B cell (primary cell): ENCODE results near the gene PTPRT. TPM values are rescaled to one million over a fixed set of nuclear protein-coding genes. Genes with fewer than 3 reads are reported as not detected.

Source experiments
- ATAC-seq: fragments of 200-7000 bp; cut with Tn5 transposase; one replicate; pipeline ENCODE4 v1.10.0; 2021; ENCODE audit warnings: low read depth, mild to moderate bottlenecking, moderate number of reproducible peaks, moderate library complexity
- CTCF ChIA-PET: fragments of 350-600 bp; sonication (Branson Sonifier 250); formaldehyde crosslinking; loops from one replicate; lab custom pipeline; 2021; ENCODE audit warnings: antibody characterized with exemption, inconsistent platforms; lab: Charles Lee
- POLR2A ChIA-PET: fragments of 350-600 bp; sonication (Branson Sonifier 250); formaldehyde crosslinking; loops from one replicate; lab custom pipeline; 2021; ENCODE audit warnings: antibody characterized with exemption; lab: Charles Lee
- DNase-seq: peaks from one replicate; pipeline ENCODE4 v3.0.0; 2013
- H2AFZ ChIP-seq: 2 replicates; pipeline ENCODE4 v1.6.1; 2012; ENCODE audit warnings: mild to moderate bottlenecking, low read depth, low read length; ENCODE audit not compliant: insufficient read depth, poor library complexity, severe bottlenecking
- H3K27ac ChIP-seq, 2 donors: 1 replicate in 1 of 2; 2 replicates in 1 of 2; pipeline ENCODE4 v1.5.1; 2012 to 2013; ENCODE audit warnings: low read length in 2 of 2, mild to moderate bottlenecking in 2 of 2, moderate library complexity in 1 of 2
- H3K27me3 ChIP-seq, 4 experiments: fragments of 200-600 bp in 1 of 4; sonication (generic) in 1 of 4; replicated peaks in 1 of 4; 1 replicate in 2 of 4; 2 replicates in 2 of 4; pipeline versions ENCODE4 v1.6.1 to v1.7.0; 2013 to 2016; ENCODE audit warnings: low read length in 3 of 4, mild to moderate bottlenecking in 2 of 4, mixed read lengths in 1 of 4, moderate library complexity in 1 of 4; ENCODE audit not compliant: insufficient read depth in 4 of 4, control insufficient read depth in 3 of 4; ENCODE audit errors: control extremely low read depth in 1 of 4
- H3K36me3 ChIP-seq, 2 experiments: replicated peaks in 1 of 2; 1 replicate in 1 of 2; 2 replicates in 1 of 2; pipeline versions ENCODE4 v1.6.1 to v1.7.1; 2013; ENCODE audit warnings: low read length in 1 of 2; ENCODE audit not compliant: insufficient read depth in 2 of 2, control insufficient read depth in 1 of 2; ENCODE audit errors: control extremely low read depth in 1 of 2, extremely low read depth in 1 of 2
- H3K4me1 ChIP-seq, 2 donors: fragments of 200-600 bp in 1 of 2; sonication (generic) in 1 of 2; 1 replicate in 1 of 2; 2 replicates in 1 of 2; pipeline versions ENCODE4 v1.5.1 to v1.6.1; 2013 to 2017; ENCODE audit warnings: low read length in 2 of 2; ENCODE audit not compliant: control insufficient read depth in 2 of 2, insufficient read depth in 2 of 2
- H3K4me2 ChIP-seq: replicated peaks from 2 replicates; pipeline ENCODE3; 2012; ENCODE audit warnings: mild to moderate bottlenecking, low read depth, low read length; ENCODE audit not compliant: poor library complexity, severe bottlenecking
- H3K4me3 ChIP-seq, 5 experiments: fragments of 200-600 bp in 1 of 5; sonication (generic) in 1 of 5; 1 replicate in 3 of 5; 2 replicates in 2 of 5; pipeline versions ENCODE4 v1.5.1 to v1.7.0; 2011 to 2016; ENCODE audit warnings: low read length in 4 of 5, mild to moderate bottlenecking in 4 of 5, low read depth in 2 of 5, control low read depth in 1 of 5, moderate library complexity in 1 of 5; ENCODE audit not compliant: insufficient read depth in 1 of 5; ENCODE audit errors: control extremely low read depth in 1 of 5, extremely low read depth in 1 of 5
- H3K79me2 ChIP-seq: fragments of 200-600 bp; sonication (generic); one replicate; pipeline ENCODE4 v1.6.0; 2016; ENCODE audit warnings: low read length; ENCODE audit not compliant: control insufficient read depth, insufficient read depth
- H3K9ac ChIP-seq: fragments of 200-600 bp; sonication (generic); 2 replicates; pipeline ENCODE4 v1.6.1; 2017; ENCODE audit warnings: mild to moderate bottlenecking, low read length, moderate library complexity
- H3K9me3 ChIP-seq, 3 donors: one replicate each; pipeline versions ENCODE4 v1.6.1 to v1.7.1; 2013; ENCODE audit warnings: low read length in 2 of 3; ENCODE audit not compliant: control insufficient read depth in 2 of 3, insufficient read depth in 1 of 3; ENCODE audit errors: control extremely low read depth in 1 of 3
- H4K20me1 ChIP-seq: 2 replicates; pipeline ENCODE4 v1.6.0; 2012; ENCODE audit warnings: mild to moderate bottlenecking, low read length; ENCODE audit not compliant: insufficient read depth, control insufficient read depth, poor library complexity, severe bottlenecking
- H3K27ac Mint-ChIP-seq: one replicate; pipeline ENCODE4 v1.8.0; 2021; ENCODE audit warnings: mixed read lengths
- H3K27me3 Mint-ChIP-seq: one replicate; pipeline ENCODE4 v1.8.0; 2021; ENCODE audit warnings: mixed read lengths
- H3K4me1 Mint-ChIP-seq: one replicate; pipeline ENCODE4 v1.8.0; 2021; ENCODE audit warnings: mixed read lengths
- H3K4me3 Mint-ChIP-seq: one replicate; pipeline ENCODE4 v1.8.0; 2021; ENCODE audit warnings: mixed read lengths
- H3K9me3 Mint-ChIP-seq: one replicate; pipeline ENCODE4 v1.8.0; 2022; ENCODE audit warnings: mixed read lengths; ENCODE audit not compliant: insufficient read depth
- EZH2 ChIP-seq: IDR thresholded peaks from 2 replicates; pipeline ENCODE4 v1.6.1; 2012; ENCODE audit warnings: borderline replicate concordance, low read depth, mild to moderate bottlenecking, moderate library complexity, low read length; ENCODE audit not compliant: insufficient read depth, poor library complexity, severe bottlenecking
- WGBS: methylation state at CpG from one replicate; pipeline ENCODE4 v1.1.5; 2013; ENCODE audit warnings: missing lambda C conversion rate; ENCODE audit not compliant: insufficient coverage; 5-methylcytosine and 5-hydroxymethylcytosine counted together
- intact Hi-C: fragments of 100-400 bp; cut with micrococcal nuclease; formaldehyde crosslinking; loops from one replicate; pipeline ENCODE4 v1.10.0; 2022
- polyA plus RNA-seq: library from polyadenylated mRNA; depleted of rRNA; stranded (reverse); fragments of >200 nt; gene quantifications from 2 replicates; pipeline ENCODE4 v1.2.3, GENCODE V29; 2012
- total RNA-seq, 2 donors: library from RNA; stranded (reverse); fragments of 120-200 nt in 1 of 2; gene quantifications; 1 replicate in 1 of 2; 2 replicates in 1 of 2; pipeline versions ENCODE4 v1.2.3 to v1.2.4, GENCODE V29; 2013 to 2022
- TF ChIP-seq, protein P1 (sequence below): fragments of 200-600 bp; IDR thresholded peaks from one replicate; pipeline ENCODE4 v1.8.0; 2022; ENCODE audit warnings: antibody characterized with exemption, mild to moderate bottlenecking

The PTPRT gene
- total and polyA plus RNA-seq, 2 donors (not counting 1 experiment from before 2014, with no cell fraction given) = not detected

DNA sequence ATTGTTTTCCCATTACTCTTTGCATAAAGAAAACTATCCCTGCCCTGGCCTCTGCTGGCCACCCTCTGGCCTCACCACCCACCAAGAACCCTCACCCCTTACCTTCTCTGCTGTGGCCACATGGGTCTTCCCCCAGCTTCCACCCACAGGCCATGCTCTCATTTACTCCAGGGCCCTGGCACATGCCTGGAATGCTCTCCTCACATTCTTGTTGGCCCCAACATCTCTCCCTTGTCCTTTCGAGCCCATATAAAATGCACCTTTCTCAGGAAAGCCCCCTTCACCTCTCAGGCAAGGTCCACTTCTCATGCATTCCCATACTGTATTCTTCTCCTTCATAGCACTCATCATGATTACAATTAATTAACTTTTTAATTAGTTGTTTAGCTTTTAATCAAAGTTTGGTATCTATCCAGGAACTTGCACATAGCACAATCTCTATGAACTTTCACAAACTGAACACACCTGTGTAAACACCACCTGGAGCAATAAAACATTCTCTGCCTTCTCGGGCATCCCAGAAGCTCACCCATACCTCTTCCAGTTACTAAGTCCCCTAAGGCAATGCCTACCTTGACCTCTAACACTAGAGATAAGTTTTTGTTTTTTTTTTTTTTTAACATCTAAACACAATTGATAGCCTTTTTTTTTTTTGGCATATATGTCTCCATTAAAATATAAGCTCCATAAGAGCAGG lies 617.2 kb downstream of the PTPRT start:
- Histone ChIP-seq H2AFZ (no peak overlapping the region), H3K27me3 (no peaks in the 10 kb centered on the region), H3K4me2 (no peak overlapping the region), H3K27ac (no peak overlapping the region), H3K4me1 (no peaks in the 10 kb centered on the region), H3K36me3 (no peaks in the 10 kb centered on the region), H3K9me3 (peaks cover 0 to 22% (median 0%) of the 10 kb centered on the region in 3 donors), H3K9ac (no peak overlapping the region), H3K4me3 (no peak overlapping the region), H3K79me2 (no peaks in the 10 kb centered on the region), H4K20me1 (no peaks in the 10 kb centered on the region)
- no peaks in the 10 kb centered on the region for H3K27me3 Mint-ChIP-seq
- POLR2A ChIA-PET = no interaction called here
- H3K4me3 Mint-ChIP-seq = no peak overlapping the region
- TF ChIP-seq EZH2 = no peak
- TF ChIP-seq, protein P1, sequence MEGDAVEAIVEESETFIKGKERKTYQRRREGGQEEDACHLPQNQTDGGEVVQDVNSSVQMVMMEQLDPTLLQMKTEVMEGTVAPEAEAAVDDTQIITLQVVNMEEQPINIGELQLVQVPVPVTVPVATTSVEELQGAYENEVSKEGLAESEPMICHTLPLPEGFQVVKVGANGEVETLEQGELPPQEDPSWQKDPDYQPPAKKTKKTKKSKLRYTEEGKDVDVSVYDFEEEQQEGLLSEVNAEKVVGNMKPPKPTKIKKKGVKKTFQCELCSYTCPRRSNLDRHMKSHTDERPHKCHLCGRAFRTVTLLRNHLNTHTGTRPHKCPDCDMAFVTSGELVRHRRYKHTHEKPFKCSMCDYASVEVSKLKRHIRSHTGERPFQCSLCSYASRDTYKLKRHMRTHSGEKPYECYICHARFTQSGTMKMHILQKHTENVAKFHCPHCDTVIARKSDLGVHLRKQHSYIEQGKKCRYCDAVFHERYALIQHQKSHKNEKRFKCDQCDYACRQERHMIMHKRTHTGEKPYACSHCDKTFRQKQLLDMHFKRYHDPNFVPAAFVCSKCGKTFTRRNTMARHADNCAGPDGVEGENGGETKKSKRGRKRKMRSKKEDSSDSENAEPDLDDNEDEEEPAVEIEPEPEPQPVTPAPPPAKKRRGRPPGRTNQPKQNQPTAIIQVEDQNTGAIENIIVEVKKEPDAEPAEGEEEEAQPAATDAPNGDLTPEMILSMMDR = no peak
- CTCF ChIA-PET = no interaction called here
- intact Hi-C loops = no loop called here
- H3K4me1 Mint-ChIP-seq = no peaks in the 10 kb centered on the region
- H3K9me3 Mint-ChIP-seq = peaks cover 9% of the 10 kb centered on the region
- no peak for ATAC-seq
- no peak for DNase-seq
- 50% methylated on average over 1 of the region's 2 CpGs for WGBS
- H3K27ac Mint-ChIP-seq = no peak overlapping the region

DNA sequence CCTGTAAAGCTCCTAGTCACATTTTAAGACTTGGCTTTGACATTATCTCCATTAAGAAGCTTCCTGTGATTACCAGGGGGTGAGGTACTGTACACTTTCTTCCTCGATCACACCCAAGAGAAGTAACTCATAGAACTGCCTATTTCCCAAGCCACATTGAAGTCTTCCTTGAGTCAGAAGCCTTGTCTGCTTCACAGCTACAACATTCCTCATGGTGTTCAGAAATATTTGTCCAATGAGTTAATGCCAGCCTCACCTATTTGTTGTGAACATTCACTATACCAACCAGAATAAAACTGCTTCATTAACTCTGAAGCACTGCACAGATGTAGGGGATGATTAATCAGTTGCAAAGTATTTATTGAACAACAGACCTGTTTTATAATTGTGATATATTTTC lies 622.3 kb downstream of the PTPRT start:
- TF ChIP-seq EZH2 = no peak
- TF ChIP-seq, protein P1 = no peak
- Mint-ChIP-seq H3K4me1 (no peaks in the 10 kb centered on the region), H3K4me3 (no peak overlapping the region), H3K27me3 (no peaks in the 10 kb centered on the region), H3K27ac (no peak overlapping the region), H3K9me3 (peaks cover 6% of the 10 kb centered on the region)
- Histone ChIP-seq H3K4me2 (no peak overlapping the region), H2AFZ (no peak overlapping the region), H3K4me1 (no peaks in the 10 kb centered on the region), H3K27ac (no peak overlapping the region), H3K79me2 (no peaks in the 10 kb centered on the region), H3K9me3 (peaks cover 0 to 15% (median 0%) of the 10 kb centered on the region in 3 donors), H3K9ac (no peak overlapping the region), H3K36me3 (no peaks in the 10 kb centered on the region), H3K27me3 (no peaks in the 10 kb centered on the region), H4K20me1 (no peaks in the 10 kb centered on the region), H3K4me3 (no peak overlapping the region)
- WGBS = 71% methylated on average over 1 of the region's 1 CpG
- intact Hi-C loops = no loop called here
- ATAC-seq (no peak), DNase-seq (no peak)
- POLR2A ChIA-PET = no interaction called here
- CTCF ChIA-PET = no interaction called here
